CD4-positive, alpha-beta T cell (primary cell): ENCODE data around the gene RNF208. TPM values are rescaled to one million over a fixed set of nuclear protein-coding genes. Genes with fewer than 3 reads are reported as not detected.

Experiments used
- ATAC-seq: fragments of 200-7000 bp; cut with Tn5 transposase; one replicate; pipeline ENCODE4 v1.10.0; 2022; ENCODE audit warnings: mild to moderate bottlenecking; ENCODE audit not compliant: poor library complexity
- CTCF ChIA-PET: fragments of 350-600 bp; sonication (Branson Sonifier 250); formaldehyde crosslinking; loops from one replicate; lab custom pipeline; 2021; ENCODE audit warnings: antibody characterized with exemption, inconsistent platforms; lab: Charles Lee
- POLR2A ChIA-PET: fragments of 350-600 bp; sonication (Branson Sonifier 250); formaldehyde crosslinking; loops from one replicate; lab custom pipeline; 2021; ENCODE audit warnings: antibody characterized with exemption, inconsistent platforms; lab: Charles Lee
- DNase-seq, 14 experiments: peaks; one replicate each; pipeline ENCODE4 v3.0.0-alpha.2; 2013 to 2020; ENCODE audit warnings: mixed read lengths in 2 of 14
- H3K27ac ChIP-seq, 2 donors: one replicate each; pipeline versions ENCODE4 v1.5.1 to v1.7.0; 2013; ENCODE audit warnings: low read length in 2 of 2, low read depth in 1 of 2, mild to moderate bottlenecking in 1 of 2
- H3K27me3 ChIP-seq, 2 experiments: 1 replicate in 1 of 2; 2 replicates in 1 of 2; pipeline versions ENCODE4 v1.6.1 to v1.7.0; 2013; ENCODE audit warnings: low read length in 2 of 2, control low read depth in 1 of 2, mild to moderate bottlenecking in 1 of 2, moderate library complexity in 1 of 2; ENCODE audit not compliant: insufficient read depth in 2 of 2, control insufficient read depth in 1 of 2
- H3K36me3 ChIP-seq: one replicate; pipeline ENCODE4 v1.6.1; 2013; ENCODE audit warnings: low read length, control low read depth; ENCODE audit not compliant: insufficient read depth
- H3K4me1 ChIP-seq: one replicate; pipeline ENCODE4 v1.6.1; 2013; ENCODE audit warnings: low read length, control low read depth; ENCODE audit not compliant: insufficient read depth
- H3K4me3 ChIP-seq: one replicate; pipeline ENCODE4 v1.5.1; 2013; ENCODE audit warnings: mild to moderate bottlenecking, low read length, moderate library complexity
- H3K9me3 ChIP-seq, 2 experiments: 1 replicate in 1 of 2; 2 replicates in 1 of 2; pipeline versions ENCODE4 v1.6.1 to v1.7.0; 2013; ENCODE audit warnings: low read length in 2 of 2, mild to moderate bottlenecking in 2 of 2, control low read depth in 1 of 2, moderate library complexity in 1 of 2; ENCODE audit not compliant: control insufficient read depth in 1 of 2, insufficient read depth in 1 of 2
- H3K27ac Mint-ChIP-seq: one replicate; pipeline ENCODE4 v1.8.0; 2020; ENCODE audit warnings: mixed read lengths
- H3K27me3 Mint-ChIP-seq: one replicate; pipeline ENCODE4 v1.8.0; 2021; ENCODE audit warnings: mixed read lengths
- H3K36me3 Mint-ChIP-seq: one replicate; pipeline ENCODE4 v1.8.0; 2021; ENCODE audit warnings: low read depth, mixed read lengths
- H3K4me1 Mint-ChIP-seq: one replicate; pipeline ENCODE4 v1.8.0; 2021; ENCODE audit warnings: low read depth, mixed read lengths
- H3K4me3 Mint-ChIP-seq: one replicate; pipeline ENCODE4 v1.8.0; 2020; ENCODE audit warnings: mild to moderate bottlenecking, mixed read lengths
- H3K9me3 Mint-ChIP-seq: one replicate; pipeline ENCODE4 v1.8.0; 2020; ENCODE audit warnings: mixed read lengths
- intact Hi-C, 2 experiments: fragments of 100-400 bp; cut with DNase I in 1 of 2; cut with micrococcal nuclease in 1 of 2; formaldehyde crosslinking; loops; one replicate each; pipeline versions ENCODE4 v1.15.1 to v1.9.0; 2023 to 2025; cut with DNase I, micrococcal nuclease
- polyA plus RNA-seq, 2 donors: library from polyadenylated mRNA; unstranded; fragments of 120-200 nt; gene quantifications; one replicate each; pipeline ENCODE4 v1.2.1, GENCODE V29; 2013
- total RNA-seq, 174 experiments: library from RNA in 2 of 174; stranded (reverse) in 2 of 174; gene quantifications; one replicate each; pipeline ENCODE4 v1.2.3 and lab custom pipeline; 2021 to 2026
- TF ChIP-seq, protein P1 (sequence below): fragments of 200-600 bp; IDR thresholded peaks from one replicate; pipeline ENCODE4 v1.8.0; 2022; ENCODE audit warnings: antibody characterized with exemption, mild to moderate bottlenecking

Gene RNF208, protein sequence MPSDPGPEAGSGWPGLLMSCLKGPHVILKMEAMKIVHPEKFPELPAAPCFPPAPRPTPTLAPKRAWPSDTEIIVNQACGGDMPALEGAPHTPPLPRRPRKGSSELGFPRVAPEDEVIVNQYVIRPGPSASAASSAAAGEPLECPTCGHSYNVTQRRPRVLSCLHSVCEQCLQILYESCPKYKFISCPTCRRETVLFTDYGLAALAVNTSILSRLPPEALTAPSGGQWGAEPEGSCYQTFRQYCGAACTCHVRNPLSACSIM
- total RNA-seq (under 1 TPM; 0.66 to 0.67 TPM), total RNA-seq (lab: John Stamatoyannopoulos, UW) (0 to 3.2 (median 0.34) reads per million in 172 experiments)
- polyA plus RNA-seq (2013, experiment 1 of 2), result 0.80 TPM
- polyA plus RNA-seq (2013, experiment 2 of 2), result 1.1 TPM

DNA sequence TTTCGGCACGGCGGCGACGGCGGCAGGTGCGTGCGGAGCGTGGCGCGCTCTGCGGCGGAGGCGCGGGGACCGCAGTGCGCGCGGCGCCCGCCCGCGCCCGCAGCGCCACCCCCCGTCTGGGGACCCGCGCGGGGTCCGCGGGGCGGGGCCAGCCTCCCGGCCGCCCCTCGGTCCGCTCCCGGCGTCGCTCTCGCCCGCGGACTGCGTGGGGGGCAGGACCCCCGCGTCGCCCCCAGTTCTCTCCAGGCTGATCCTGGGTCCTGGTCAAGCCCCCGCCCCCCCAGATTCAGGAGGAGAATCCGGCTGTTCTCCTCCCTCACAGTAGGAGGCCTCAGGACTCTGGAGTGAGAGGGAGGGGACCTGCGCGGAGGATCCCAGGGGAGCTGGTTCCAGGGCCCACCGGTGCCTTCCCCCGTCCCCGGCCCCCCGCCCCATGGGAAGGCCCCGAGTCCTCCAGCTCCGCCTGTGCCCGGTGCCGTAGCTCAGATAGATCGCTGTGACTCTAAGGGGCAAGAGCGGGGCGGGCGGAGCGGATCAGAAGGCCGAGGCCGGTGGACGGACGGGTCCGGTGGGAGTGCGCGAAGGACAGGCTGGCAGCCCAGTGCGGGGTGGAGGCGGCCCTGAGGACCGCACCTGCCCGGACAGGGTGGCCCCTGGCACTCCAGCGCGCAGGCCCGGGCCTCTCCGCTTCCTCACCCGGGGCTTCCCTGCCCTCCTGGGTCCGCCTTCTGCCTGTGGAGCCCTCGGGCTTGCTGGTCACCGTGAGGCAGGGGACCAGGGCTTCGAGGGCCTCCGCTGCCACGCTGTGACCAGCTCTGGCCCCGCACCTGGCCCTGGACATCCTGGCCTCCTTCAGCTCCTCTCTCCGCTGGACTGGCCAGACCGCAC lies at the start of gene RNF208:
Gene RNF208, minus strand, starts transcription at position 51 of the 888 bp plus-strand sequence. CDS start 1,028 bp downstream, outside the sequence.
- H3K27me3 ChIP-seq, result no peaks in the 10 kb centered on the region
- TF ChIP-seq, protein P1, sequence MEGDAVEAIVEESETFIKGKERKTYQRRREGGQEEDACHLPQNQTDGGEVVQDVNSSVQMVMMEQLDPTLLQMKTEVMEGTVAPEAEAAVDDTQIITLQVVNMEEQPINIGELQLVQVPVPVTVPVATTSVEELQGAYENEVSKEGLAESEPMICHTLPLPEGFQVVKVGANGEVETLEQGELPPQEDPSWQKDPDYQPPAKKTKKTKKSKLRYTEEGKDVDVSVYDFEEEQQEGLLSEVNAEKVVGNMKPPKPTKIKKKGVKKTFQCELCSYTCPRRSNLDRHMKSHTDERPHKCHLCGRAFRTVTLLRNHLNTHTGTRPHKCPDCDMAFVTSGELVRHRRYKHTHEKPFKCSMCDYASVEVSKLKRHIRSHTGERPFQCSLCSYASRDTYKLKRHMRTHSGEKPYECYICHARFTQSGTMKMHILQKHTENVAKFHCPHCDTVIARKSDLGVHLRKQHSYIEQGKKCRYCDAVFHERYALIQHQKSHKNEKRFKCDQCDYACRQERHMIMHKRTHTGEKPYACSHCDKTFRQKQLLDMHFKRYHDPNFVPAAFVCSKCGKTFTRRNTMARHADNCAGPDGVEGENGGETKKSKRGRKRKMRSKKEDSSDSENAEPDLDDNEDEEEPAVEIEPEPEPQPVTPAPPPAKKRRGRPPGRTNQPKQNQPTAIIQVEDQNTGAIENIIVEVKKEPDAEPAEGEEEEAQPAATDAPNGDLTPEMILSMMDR, result no peak
- ChIA-PET CTCF (interaction anchor here (1.4 to 1.9 kb wide), 3 partner anchors 14 to 93 kb away, joined by 4 to 13 read pairs (median 6); no protein-coding TSS in a partner anchor), POLR2A (interaction anchor here (0.8 to 4.7 kb wide), 21 partner anchors 8 to 330 kb away, joined by 3 to 46 read pairs (median 5); partner anchors contain the start of genes ANAPC2, DPP7, MAN1B1 and MRPL41)
- ATAC-seq, result no peak
- Mint-ChIP-seq H3K4me3 (peak within 1 kb of the TSS; percentile 87), H3K36me3 (no peaks in the 10 kb centered on the region), H3K27ac (peak within 1 kb of the TSS; percentile 81), H3K9me3 (no peaks in the 10 kb centered on the region), H3K27me3 (peaks cover under 1% of the 10 kb centered on the region), H3K4me1 (peaks cover 14% of the 10 kb centered on the region)
- peaks cover 33% of the 10 kb centered on the region for H3K4me1 ChIP-seq
- peak within 1 kb of the TSS; percentile 74 for H3K4me3 ChIP-seq
- no peaks in the 10 kb centered on the region for H3K36me3 ChIP-seq
- no peaks in the 10 kb centered on the region for H3K9me3 ChIP-seq
- H3K27ac ChIP-seq, result peak within 1 kb of the TSS in 1 of 2 donors; percentile 34
- intact Hi-C loops, result loop anchor here (1.0 to 5.0 kb wide), 8 partner anchors 17 to 435 kb away; partner anchors contain the start of genes ANAPC2 (in 2 of the 2), NDOR1 (in 2 of the 2), SSNA1 (in 2 of the 2) and TMEM203 (in 2 of the 2)
- peak in 2 of 14 experiments; percentile 50 to 54 for DNase-seq

- TF ChIP-seq, protein P1, result no peak
- Mint-ChIP-seq H3K4me1 (peaks cover 17% of the 10 kb centered on the region), H3K27ac (peak overlapping the region; percentile 35), H3K36me3 (peaks cover 33% of the 10 kb centered on the region), H3K27me3 (peaks cover 1% of the 10 kb centered on the region), H3K9me3 (no peaks in the 10 kb centered on the region), H3K4me3 (no peak overlapping the region)
- CTCF ChIA-PET, result no interaction called here
- Histone ChIP-seq H3K27me3 (peaks cover 0 to under 1% of the 10 kb centered on the region in 2 experiments), H3K9me3 (no peaks in the 10 kb centered on the region), H3K4me1 (peaks cover 24% of the 10 kb centered on the region), H3K27ac (no peak overlapping the region), H3K4me3 (no peak overlapping the region), H3K36me3 (peaks cover 40% of the 10 kb centered on the region)
- DNase-seq (no peak), ATAC-seq (no peak)
- POLR2A ChIA-PET, result interaction anchor here (1.2 kb wide), 1 partner anchor 16 kb away, joined by 3 read pairs; the partner anchor contains the start of gene NELFB
- intact Hi-C loops, result no loop called here
Observed at GRCh38 chr9:137271696-137272076, 49.6 kb upstream of the RNF208 start.
